HCT116 (cell line): ENCODE data around the gene CES1. TPM values are rescaled to one million over a fixed set of nuclear protein-coding genes. Genes with fewer than 3 reads are reported as not detected.

Experiments
- ATAC-seq: fragments of 200-7000 bp; cut with Tn5 transposase; 2 replicates; pipeline ENCODE4 v1.9.1; 2020; ENCODE audit warnings: mild to moderate bottlenecking, moderate library complexity
- BruUV-seq: library from RNA; stranded (reverse); fragments of 400-500 nt; replicated peaks from 2 replicates; lab custom pipeline; 2021; lab: Mats Ljungman, UMichigan
- CTCF ChIA-PET: fragments of 300-600 bp; sonication (Branson Sonifier 250); formaldehyde crosslinking; loops from one replicate; lab custom pipeline; 2021; ENCODE audit warnings: antibody characterized with exemption; lab: Charles Lee
- POLR2A ChIA-PET: fragments of 300-600, 350-600 bp; sonication (Branson Sonifier 250); formaldehyde crosslinking; loops from one replicate; lab custom pipeline; 2021; ENCODE audit warnings: antibody characterized with exemption; lab: Charles Lee
- RAD21 ChIA-PET, 2 experiments: fragments of 300-600 bp; sonication (Branson Sonifier 250); formaldehyde crosslinking; loops; one replicate each; lab custom pipeline; 2023; ENCODE audit warnings: low total read pairs in 2 of 2; ENCODE audit not compliant: uncharacterized antibody in 2 of 2, unreplicated experiment in 2 of 2, low non-redundant PET in 1 of 2; lab: Charles Lee
- DNase-seq: peaks from one replicate; pipeline ENCODE4 v3.0.0-alpha.2; 2010; ENCODE audit warnings: low read depth, low spot score
- H2AFZ ChIP-seq: fragments of 200-600 bp; shearing (Covaris generic), sonication (generic); 2 replicates; pipeline ENCODE4 v1.6.1; 2017; ENCODE audit warnings: low read depth, mixed run types, mixed read lengths, antibody characterized with exemption, low read length; ENCODE audit not compliant: poor library complexity, severe bottlenecking
- H3K27ac ChIP-seq: 2 replicates; pipeline ENCODE4 v1.5.1; 2012; ENCODE audit warnings: low read depth, low read length
- H3K27me3 ChIP-seq: fragments of 200-600 bp; sonication (generic); 2 replicates; pipeline ENCODE4 v1.6.1; 2016; ENCODE audit warnings: mixed run types, low read length, mixed read lengths; ENCODE audit not compliant: insufficient read depth
- H3K36me3 ChIP-seq, 2 experiments: fragments of 200-500 bp in 1 of 2; fragments of 200-600 bp in 1 of 2; sonication (Bioruptor generic) in 1 of 2; sonication (generic) in 1 of 2; 2 replicates each; pipeline versions ENCODE4 v1.5.1 to v1.6.1; 2014 to 2016; ENCODE audit warnings: low read length in 2 of 2, inconsistent platforms in 1 of 2, mixed read lengths in 1 of 2, mixed run types in 1 of 2; ENCODE audit not compliant: insufficient read depth in 2 of 2, control insufficient read depth in 1 of 2
- H3K4me1 ChIP-seq, 2 experiments: fragments of 200-600 bp in 1 of 2; sonication (generic) in 1 of 2; 2 replicates each; pipeline versions ENCODE4 v1.5.1 to v1.6.1; 2012 to 2017; ENCODE audit warnings: low read length in 2 of 2, inconsistent platforms in 1 of 2, mild to moderate bottlenecking in 1 of 2, mixed read lengths in 1 of 2, mixed run types in 1 of 2, moderate library complexity in 1 of 2; ENCODE audit not compliant: insufficient read depth in 2 of 2, control insufficient read depth in 1 of 2
- H3K4me2 ChIP-seq: fragments of 200-600 bp; sonication (generic); 2 replicates; pipeline ENCODE4 v1.6.1; 2017; ENCODE audit warnings: mixed run types, low read length, mixed read lengths
- H3K4me3 ChIP-seq, 2 experiments: fragments of 200-600 bp in 1 of 2; sonication (generic) in 1 of 2; replicated peaks in 1 of 2; 2 replicates each; pipeline ENCODE4 v1.5.1; 2011 to 2016; ENCODE audit warnings: low read length in 2 of 2, control low read depth in 1 of 2, low read depth in 1 of 2, mild to moderate bottlenecking in 1 of 2, mixed read lengths in 1 of 2, mixed run types in 1 of 2
- H3K79me2 ChIP-seq: fragments of 200-600 bp; sonication (generic); 2 replicates; pipeline ENCODE4 v1.6.1; 2017; ENCODE audit warnings: mild to moderate bottlenecking, mixed run types, low read length, moderate library complexity, mixed read lengths; ENCODE audit not compliant: insufficient read depth
- H3K9ac ChIP-seq: fragments of 200-600 bp; sonication (generic); 2 replicates; pipeline ENCODE4 v1.6.1; 2016; ENCODE audit warnings: low read length, mixed read lengths
- H3K9me2 ChIP-seq: fragments of 200-600 bp; sonication (generic), shearing (Covaris generic); 2 replicates; pipeline ENCODE4 v1.6.1; 2017; ENCODE audit warnings: mixed run types, mild to moderate bottlenecking, moderate library complexity; ENCODE audit not compliant: insufficient read depth
- H3K9me3 ChIP-seq, 2 experiments: fragments of 200-500 bp in 1 of 2; fragments of 200-600 bp in 1 of 2; sonication (Bioruptor generic) in 1 of 2; sonication (generic) in 1 of 2; 2 replicates each; pipeline ENCODE4 v1.6.1; 2014 to 2017; ENCODE audit warnings: low read length in 2 of 2, mixed read lengths in 2 of 2, inconsistent platforms in 1 of 2, low read depth in 1 of 2, mild to moderate bottlenecking in 1 of 2, mixed run types in 1 of 2, moderate library complexity in 1 of 2; ENCODE audit not compliant: control insufficient read depth in 1 of 2, insufficient read depth in 1 of 2
- H4K20me1 ChIP-seq: fragments of 200-600 bp; sonication (generic), shearing (Covaris generic); 2 replicates; pipeline ENCODE4 v1.6.1; 2017; ENCODE audit warnings: mixed run types, mild to moderate bottlenecking, moderate library complexity; ENCODE audit not compliant: insufficient read depth
- CBX3 ChIP-seq: IDR thresholded peaks from 2 replicates; pipeline ENCODE4 v1.6.1; 2012; ENCODE audit warnings: low read depth
- CEBPB ChIP-seq: IDR thresholded peaks from 2 replicates; pipeline ENCODE4 v1.6.1; 2012; ENCODE audit warnings: low read depth
- EGR1 ChIP-seq: IDR thresholded peaks from 2 replicates; pipeline ENCODE4 v1.6.1; 2012; ENCODE audit warnings: low read depth
- EZH2 ChIP-seq: fragments of 200-600 bp; sonication (generic); IDR thresholded peaks from 2 replicates; pipeline ENCODE4 v1.6.1; 2017; ENCODE audit warnings: antibody characterized with exemption, mixed run types
- JUND ChIP-seq: IDR thresholded peaks from 2 replicates; pipeline ENCODE4 v1.6.1; 2012
- POLR2A ChIP-seq: IDR thresholded peaks from 2 replicates; pipeline ENCODE4 v1.7.0; 2011; ENCODE audit warnings: borderline replicate concordance; ENCODE audit not compliant: insufficient read depth, insufficient read length; ENCODE audit errors: extremely low read depth
- RAD21 ChIP-seq: IDR thresholded peaks from 2 replicates; pipeline ENCODE4 v1.6.1; 2012; ENCODE audit warnings: low read depth, mild to moderate bottlenecking
- SIN3A ChIP-seq: IDR thresholded peaks from 2 replicates; pipeline ENCODE4 v1.6.1; 2012; ENCODE audit warnings: low read depth
- TCF7L2 ChIP-seq: IDR thresholded peaks from 2 replicates; pipeline ENCODE4 v1.7.0; 2011; ENCODE audit warnings: borderline replicate concordance, inconsistent platforms; ENCODE audit not compliant: insufficient read depth, insufficient read length; ENCODE audit errors: extremely low read depth
- YY1 ChIP-seq: IDR thresholded peaks from 2 replicates; pipeline ENCODE4 v1.6.1; 2011; ENCODE audit warnings: low read length, low read depth, moderate library complexity, mild to moderate bottlenecking; ENCODE audit not compliant: insufficient replicate concordance; ENCODE audit errors: extremely low read depth
- ZFX ChIP-seq: fragments of 450-650 bp; IDR thresholded peaks from 2 replicates; pipeline ENCODE4 v1.6.1; 2017
- intact Hi-C: fragments of 100-400 bp; cut with micrococcal nuclease; formaldehyde crosslinking; loops from 2 replicates; pipeline ENCODE4 v1.10.0; 2022
- total RNA-seq: library from RNA; stranded (reverse); gene quantifications from one replicate; pipeline ENCODE4 v1.2.1, GENCODE V29; 2021; ENCODE audit not compliant: unreplicated experiment
- TF ChIP-seq, protein P1 (sequence below): IDR thresholded peaks from 2 replicates; pipeline ENCODE4 v1.6.1; 2012
- TF ChIP-seq, protein P2 (sequence below), 3 experiments: fragments of 200-600 bp in 1 of 3; sonication (generic) in 1 of 3; IDR thresholded peaks in 2 of 3; conservative IDR thresholded peaks in 1 of 3; 2 replicates each; pipeline ENCODE4 v1.5.1; 2012 to 2017; ENCODE audit warnings: low read depth in 2 of 3, low read length in 2 of 3, antibody characterized with exemption in 1 of 3, borderline replicate concordance in 1 of 3, control low read depth in 1 of 3, mild to moderate bottlenecking in 1 of 3, mixed read lengths in 1 of 3, mixed run types in 1 of 3, moderate library complexity in 1 of 3; ENCODE audit not compliant: insufficient read depth in 1 of 3
- TF ChIP-seq, protein P3 (sequence below): IDR thresholded peaks from 2 replicates; pipeline ENCODE4 v1.6.1; 2012; ENCODE audit warnings: low read depth
- TF ChIP-seq, protein P4 (sequence below): IDR thresholded peaks from 2 replicates; pipeline ENCODE4 v1.6.1; 2011; ENCODE audit warnings: mild to moderate bottlenecking, low read length, moderate library complexity; ENCODE audit not compliant: insufficient replicate concordance; ENCODE audit errors: extremely low read depth

CES1 gene
- total RNA-seq, 1 experiment from 2014 or later: 1.8 TPM

DNA sequence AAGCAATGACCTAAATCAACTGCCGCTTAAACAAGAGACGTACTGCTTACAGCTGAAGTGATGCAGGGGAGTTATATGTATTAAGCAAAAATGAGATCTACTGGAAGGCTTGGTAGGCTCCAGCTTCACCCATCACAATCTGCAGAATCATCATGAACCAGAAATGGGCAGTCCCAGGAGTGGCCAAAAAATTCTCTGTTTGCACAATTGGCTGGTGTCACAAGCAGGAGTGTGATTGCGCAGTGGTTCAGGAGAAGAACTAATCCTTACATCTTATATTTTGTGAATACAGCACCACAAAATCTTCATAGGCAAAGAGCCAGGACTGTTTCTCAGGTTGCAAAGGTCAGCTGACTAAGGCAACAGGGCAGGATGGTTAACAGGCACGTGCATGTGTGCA, 75.9 kb downstream of the CES1 start:
- DNase-seq: no peak
- Histone ChIP-seq H3K79me2 (no peaks in the 10 kb centered on the region), H2AFZ (no peak overlapping the region), H3K27me3 (no peaks in the 10 kb centered on the region), H3K9me2 (no peaks in the 10 kb centered on the region), H3K4me2 (no peak overlapping the region), H4K20me1 (no peaks in the 10 kb centered on the region), H3K9me3 (peaks cover 0 to 5% of the 10 kb centered on the region in 2 experiments; a peak in 1 of 4 replicates), H3K27ac (no peak overlapping the region), H3K4me3 (no peak overlapping the region), H3K9ac (no peak overlapping the region), H3K4me1 (peaks cover 0 to 19% of the 10 kb centered on the region in 2 experiments; a peak in 3 of 4 replicates), H3K36me3 (no peaks in the 10 kb centered on the region)
- no TSS peak for BruUV-seq
- intact Hi-C loops: no loop called here
- ChIA-PET POLR2A (no interaction called here), CTCF (no interaction called here), RAD21 (no interaction called here)
- no peak for ATAC-seq
- no peak for TF ChIP-seq TCF7L2
- TF ChIP-seq JUND: no peak
- no peak for TF ChIP-seq SIN3A
- TF ChIP-seq CEBPB: no peak
- no peak for TF ChIP-seq ZFX
- TF ChIP-seq RAD21: no peak
- no peak for TF ChIP-seq EGR1
- TF ChIP-seq CBX3: no peak
- TF ChIP-seq, protein P1, sequence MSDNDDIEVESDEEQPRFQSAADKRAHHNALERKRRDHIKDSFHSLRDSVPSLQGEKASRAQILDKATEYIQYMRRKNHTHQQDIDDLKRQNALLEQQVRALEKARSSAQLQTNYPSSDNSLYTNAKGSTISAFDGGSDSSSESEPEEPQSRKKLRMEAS: no peak
- TF ChIP-seq YY1: no peak
- TF ChIP-seq, protein P2, sequence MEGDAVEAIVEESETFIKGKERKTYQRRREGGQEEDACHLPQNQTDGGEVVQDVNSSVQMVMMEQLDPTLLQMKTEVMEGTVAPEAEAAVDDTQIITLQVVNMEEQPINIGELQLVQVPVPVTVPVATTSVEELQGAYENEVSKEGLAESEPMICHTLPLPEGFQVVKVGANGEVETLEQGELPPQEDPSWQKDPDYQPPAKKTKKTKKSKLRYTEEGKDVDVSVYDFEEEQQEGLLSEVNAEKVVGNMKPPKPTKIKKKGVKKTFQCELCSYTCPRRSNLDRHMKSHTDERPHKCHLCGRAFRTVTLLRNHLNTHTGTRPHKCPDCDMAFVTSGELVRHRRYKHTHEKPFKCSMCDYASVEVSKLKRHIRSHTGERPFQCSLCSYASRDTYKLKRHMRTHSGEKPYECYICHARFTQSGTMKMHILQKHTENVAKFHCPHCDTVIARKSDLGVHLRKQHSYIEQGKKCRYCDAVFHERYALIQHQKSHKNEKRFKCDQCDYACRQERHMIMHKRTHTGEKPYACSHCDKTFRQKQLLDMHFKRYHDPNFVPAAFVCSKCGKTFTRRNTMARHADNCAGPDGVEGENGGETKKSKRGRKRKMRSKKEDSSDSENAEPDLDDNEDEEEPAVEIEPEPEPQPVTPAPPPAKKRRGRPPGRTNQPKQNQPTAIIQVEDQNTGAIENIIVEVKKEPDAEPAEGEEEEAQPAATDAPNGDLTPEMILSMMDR (IDR thresholded peaks at IDR 0.05 in 2 of 3, conservative IDR thresholded peaks at IDR 0.05 in 1 of 3; ENCODE audit: borderline replicate concordance in 1 of 3, insufficient read depth in 1 of 3, low read depth in 2 of 3, low read length in 2 of 3): no peak
- TF ChIP-seq, protein P3, sequence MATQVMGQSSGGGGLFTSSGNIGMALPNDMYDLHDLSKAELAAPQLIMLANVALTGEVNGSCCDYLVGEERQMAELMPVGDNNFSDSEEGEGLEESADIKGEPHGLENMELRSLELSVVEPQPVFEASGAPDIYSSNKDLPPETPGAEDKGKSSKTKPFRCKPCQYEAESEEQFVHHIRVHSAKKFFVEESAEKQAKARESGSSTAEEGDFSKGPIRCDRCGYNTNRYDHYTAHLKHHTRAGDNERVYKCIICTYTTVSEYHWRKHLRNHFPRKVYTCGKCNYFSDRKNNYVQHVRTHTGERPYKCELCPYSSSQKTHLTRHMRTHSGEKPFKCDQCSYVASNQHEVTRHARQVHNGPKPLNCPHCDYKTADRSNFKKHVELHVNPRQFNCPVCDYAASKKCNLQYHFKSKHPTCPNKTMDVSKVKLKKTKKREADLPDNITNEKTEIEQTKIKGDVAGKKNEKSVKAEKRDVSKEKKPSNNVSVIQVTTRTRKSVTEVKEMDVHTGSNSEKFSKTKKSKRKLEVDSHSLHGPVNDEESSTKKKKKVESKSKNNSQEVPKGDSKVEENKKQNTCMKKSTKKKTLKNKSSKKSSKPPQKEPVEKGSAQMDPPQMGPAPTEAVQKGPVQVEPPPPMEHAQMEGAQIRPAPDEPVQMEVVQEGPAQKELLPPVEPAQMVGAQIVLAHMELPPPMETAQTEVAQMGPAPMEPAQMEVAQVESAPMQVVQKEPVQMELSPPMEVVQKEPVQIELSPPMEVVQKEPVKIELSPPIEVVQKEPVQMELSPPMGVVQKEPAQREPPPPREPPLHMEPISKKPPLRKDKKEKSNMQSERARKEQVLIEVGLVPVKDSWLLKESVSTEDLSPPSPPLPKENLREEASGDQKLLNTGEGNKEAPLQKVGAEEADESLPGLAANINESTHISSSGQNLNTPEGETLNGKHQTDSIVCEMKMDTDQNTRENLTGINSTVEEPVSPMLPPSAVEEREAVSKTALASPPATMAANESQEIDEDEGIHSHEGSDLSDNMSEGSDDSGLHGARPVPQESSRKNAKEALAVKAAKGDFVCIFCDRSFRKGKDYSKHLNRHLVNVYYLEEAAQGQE: no peak
- TF ChIP-seq POLR2A: no peak
- TF ChIP-seq, protein P4, sequence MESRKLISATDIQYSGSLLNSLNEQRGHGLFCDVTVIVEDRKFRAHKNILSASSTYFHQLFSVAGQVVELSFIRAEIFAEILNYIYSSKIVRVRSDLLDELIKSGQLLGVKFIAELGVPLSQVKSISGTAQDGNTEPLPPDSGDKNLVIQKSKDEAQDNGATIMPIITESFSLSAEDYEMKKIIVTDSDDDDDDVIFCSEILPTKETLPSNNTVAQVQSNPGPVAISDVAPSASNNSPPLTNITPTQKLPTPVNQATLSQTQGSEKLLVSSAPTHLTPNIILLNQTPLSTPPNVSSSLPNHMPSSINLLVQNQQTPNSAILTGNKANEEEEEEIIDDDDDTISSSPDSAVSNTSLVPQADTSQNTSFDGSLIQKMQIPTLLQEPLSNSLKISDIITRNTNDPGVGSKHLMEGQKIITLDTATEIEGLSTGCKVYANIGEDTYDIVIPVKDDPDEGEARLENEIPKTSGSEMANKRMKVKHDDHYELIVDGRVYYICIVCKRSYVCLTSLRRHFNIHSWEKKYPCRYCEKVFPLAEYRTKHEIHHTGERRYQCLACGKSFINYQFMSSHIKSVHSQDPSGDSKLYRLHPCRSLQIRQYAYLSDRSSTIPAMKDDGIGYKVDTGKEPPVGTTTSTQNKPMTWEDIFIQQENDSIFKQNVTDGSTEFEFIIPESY: no peak
- TF ChIP-seq EZH2: no peak
